DMS153 (cell line): Measurements from ENCODE around the gene UQCC3.
"Not testable (repeated sequence)": the region's sequence is repeated elsewhere in the genome, so short reads cannot be mapped to it uniquely, and the experiment has no call there.

Source experiments
- DNase-seq: peaks from one replicate; lab custom pipeline; 2025; lab: John Stamatoyannopoulos, UW

Gene UQCC3

GRCh38 chr11:62671608-62672389, at the start of gene UQCC3, which contains the start of gene LBHD1:
Gene UQCC3 (plus strand): TSS chr11:62671673. CDS start chr11:62671746, 73 bp downstream.
Gene LBHD1 (minus strand): TSS chr11:62672267. CDS start chr11:62670031, 2,236 bp downstream.
- DNase-seq, result peak; percentile 71

GRCh38 chr11:62622476-62623089, 48.9 kb upstream of the UQCC3 start:
- no peak for DNase-seq

GRCh38 chr11:62627713-62628112, 43.8 kb upstream of the UQCC3 start:
- no peak for DNase-seq

GRCh38 chr11:62632492-62632891, 39.0 kb upstream of the UQCC3 start:
- DNase-seq, result no peak

- no peak for DNase-seq
Measured at GRCh38 chr11:62644220-62644619, 27.3 kb upstream of the UQCC3 start.

GRCh38 chr11:62645671-62645945, 25.9 kb upstream of the UQCC3 start:
- DNase-seq, result no peak

- DNase-seq, result peak; percentile 94
Measured at GRCh38 chr11:62645946-62646824, 25.3 kb upstream of the UQCC3 start, which contains the start of gene GANAB. Gene GANAB (minus strand): TSS chr11:62646613. CDS start chr11:62646599, 14 bp downstream.

GRCh38 chr11:62646825-62647608, 24.5 kb upstream of the UQCC3 start:
- no peak for DNase-seq

GRCh38 chr11:62647609-62648005, 23.9 kb upstream of the UQCC3 start:
- no peak for DNase-seq

- DNase-seq, result no peak
Measured at GRCh38 chr11:62648185-62648966, 23.1 kb upstream of the UQCC3 start.

GRCh38 chr11:62648967-62649364, 22.5 kb upstream of the UQCC3 start:
- no peak for DNase-seq

GRCh38 chr11:62649486-62649885, 22.0 kb upstream of the UQCC3 start:
- no peak for DNase-seq

- DNase-seq, result not testable (repeated sequence)
Measured at GRCh38 chr11:62650283-62650682, 21.2 kb upstream of the UQCC3 start.

GRCh38 chr11:62652161-62653006, 19.1 kb upstream of the UQCC3 start:
- DNase-seq, result no peak

- DNase-seq, result no peak
Measured at GRCh38 chr11:62654297-62654696, 17.2 kb upstream of the UQCC3 start.

GRCh38 chr11:62656796-62657429, 14.6 kb upstream of the UQCC3 start:
- DNase-seq, result no peak

- peak; percentile 30 for DNase-seq
Measured at GRCh38 chr11:62664405-62665074, 6.9 kb upstream of the UQCC3 start.

- peak; percentile 80 for DNase-seq
Measured at GRCh38 chr11:62665075-62665598, 6.3 kb upstream of the UQCC3 start, which contains the start of the genes C11orf98 and CSKMT. Gene C11orf98 (minus strand): TSS chr11:62665210. CDS start chr11:62665169, 41 bp downstream. Gene CSKMT (plus strand): TSS chr11:62665312. CDS start chr11:62665880, 568 bp downstream.
